SK-N-SH (cell line): Measurements from ENCODE around the gene OBSL1. TPM values are rescaled to one million over a fixed set of nuclear protein-coding genes. Genes with fewer than 3 reads are reported as not detected.

ENCODE experiments used
- CTCF ChIA-PET: fragments of 300-600, 350-600 bp; formaldehyde crosslinking; extraction: SDS; loops from one replicate; lab custom pipeline; 2021; lab: Yijun Ruan, JAX
- POLR2A ChIA-PET: fragments of 350-600 bp; sonication (Branson Sonifier 250); formaldehyde crosslinking; extraction: SDS; loops from one replicate; lab custom pipeline; 2020; ENCODE audit warnings: antibody characterized with exemption, inconsistent platforms; lab: Yijun Ruan, JAX
- DNase-seq: peaks from one replicate; pipeline ENCODE4 v3.0.0; 2012
- H2AFZ ChIP-seq: fragments of 200-600 bp; sonication (generic); 2 replicates; pipeline ENCODE4 v1.8.1; 2016; ENCODE audit warnings: antibody characterized with exemption, mild to moderate bottlenecking, low read depth
- H3F3A ChIP-seq: fragments of 200-600 bp; sonication (generic); replicated peaks from 2 replicates; pipeline ENCODE3; 2016; ENCODE audit warnings: antibody characterized with exemption, mild to moderate bottlenecking; ENCODE audit not compliant: insufficient read depth
- H3K27ac ChIP-seq, 2 experiments: fragments of 200-500 bp in 1 of 2; fragments of 200-600 bp in 1 of 2; sonication (Bioruptor generic) in 1 of 2; sonication (generic), shearing (Covaris generic) in 1 of 2; 2 replicates each; pipeline versions ENCODE4 v1.5.1 to v1.6.1; 2014 to 2016; ENCODE audit warnings: low read depth in 2 of 2, inconsistent platforms in 1 of 2, low read length in 1 of 2, mild to moderate bottlenecking in 1 of 2, mixed read lengths in 1 of 2
- H3K27me3 ChIP-seq: fragments of 200-600 bp; sonication (generic), shearing (Covaris generic); 2 replicates; pipeline ENCODE4 v1.6.1; 2016; ENCODE audit warnings: mixed run types; ENCODE audit not compliant: insufficient read depth
- H3K36me3 ChIP-seq, 2 experiments: fragments of 200-500 bp in 1 of 2; fragments of 200-600 bp in 1 of 2; sonication (Bioruptor generic) in 1 of 2; sonication (generic) in 1 of 2; replicated peaks in 1 of 2; 2 replicates each; pipeline versions ENCODE3 to v1.5.1; 2014 to 2016; ENCODE audit warnings: low read length in 1 of 2, mild to moderate bottlenecking in 1 of 2; ENCODE audit not compliant: insufficient read depth in 2 of 2, control insufficient read depth in 1 of 2
- H3K4me1 ChIP-seq, 2 experiments: fragments of 200-500 bp in 1 of 2; fragments of 200-600 bp in 1 of 2; sonication (Bioruptor generic) in 1 of 2; sonication (generic), shearing (Covaris generic) in 1 of 2; 2 replicates each; pipeline versions ENCODE4 v1.5.1 to v1.6.1; 2014 to 2016; ENCODE audit warnings: low read depth in 1 of 2, low read length in 1 of 2, mixed run types in 1 of 2; ENCODE audit not compliant: insufficient read depth in 2 of 2, control insufficient read depth in 1 of 2
- H3K4me2 ChIP-seq: fragments of 200-600 bp; sonication (generic), shearing (Covaris generic); 2 replicates; pipeline ENCODE4 v1.6.1; 2017; ENCODE audit warnings: mixed run types
- H3K4me3 ChIP-seq, 2 experiments: fragments of 200-500 bp in 1 of 2; fragments of 200-600 bp in 1 of 2; sonication (Bioruptor generic) in 1 of 2; sonication (generic), shearing (Covaris generic) in 1 of 2; 2 replicates each; pipeline versions ENCODE4 v1.5.1 to v1.8.1; 2014 to 2016; ENCODE audit warnings: low read depth in 2 of 2, inconsistent platforms in 1 of 2, low read length in 1 of 2, mild to moderate bottlenecking in 1 of 2, mixed read lengths in 1 of 2, moderate library complexity in 1 of 2
- H3K79me2 ChIP-seq: fragments of 200-600 bp; sonication (generic); 2 replicates; pipeline ENCODE4 v1.8.1; 2017; ENCODE audit warnings: mild to moderate bottlenecking; ENCODE audit not compliant: insufficient read depth
- H3K9ac ChIP-seq: fragments of 200-600 bp; sonication (generic); 2 replicates; pipeline ENCODE4 v1.6.1; 2017; ENCODE audit warnings: mixed run types
- H3K9me2 ChIP-seq: fragments of 200-600 bp; sonication (generic); 2 replicates; pipeline ENCODE4 v1.6.1; 2017; ENCODE audit warnings: mixed run types
- H3K9me3 ChIP-seq: fragments of 200-600 bp; sonication (generic); 2 replicates; pipeline ENCODE4 v1.6.1; 2017; ENCODE audit warnings: mixed run types, mild to moderate bottlenecking, moderate library complexity
- H4K20me1 ChIP-seq: fragments of 200-600 bp; sonication (generic); 2 replicates; pipeline ENCODE4 v1.6.1; 2017; ENCODE audit warnings: mild to moderate bottlenecking, mixed run types; ENCODE audit not compliant: insufficient read depth
- CHD2 ChIP-seq: fragments of 150-350 bp; IDR thresholded peaks from 2 replicates; pipeline ENCODE4 v1.6.1; 2018; ENCODE audit warnings: low read length; ENCODE audit not compliant: partially characterized antibody
- ELF1 ChIP-seq: IDR thresholded peaks from 2 replicates; pipeline ENCODE4 v1.4.0; 2012
- EZH2phosphoT487 ChIP-seq: fragments of 200-600 bp; sonication (generic); IDR thresholded peaks from 2 replicates; pipeline ENCODE4 v1.6.1; 2017; ENCODE audit warnings: low read depth, mixed run types, mild to moderate bottlenecking, antibody characterized with exemption, moderate library complexity, borderline replicate concordance
- FOSL2 ChIP-seq: IDR thresholded peaks from 2 replicates; pipeline ENCODE4 v1.4.0; 2012; ENCODE audit warnings: low read depth, mild to moderate bottlenecking, moderate library complexity, borderline replicate concordance
- FOXM1 ChIP-seq: IDR thresholded peaks from 2 replicates; pipeline ENCODE4 v1.4.0; 2012; ENCODE audit warnings: low read depth, mild to moderate bottlenecking
- GABPA ChIP-seq: IDR thresholded peaks from 2 replicates; pipeline ENCODE4 v1.4.0; 2012; ENCODE audit warnings: low read depth, mild to moderate bottlenecking
- GATA2 ChIP-seq: sonication (generic); formaldehyde crosslinking; IDR thresholded peaks from 2 replicates; pipeline ENCODE4 v1.5.0; 2020; ENCODE audit warnings: mild to moderate bottlenecking, missing genetic modification reagents
- JUND ChIP-seq: IDR thresholded peaks from 2 replicates; pipeline ENCODE4 v1.4.0; 2012
- MXI1 ChIP-seq: IDR thresholded peaks from 2 replicates; pipeline ENCODE4 v1.6.1; 2012; ENCODE audit warnings: mild to moderate bottlenecking, low read depth, low read length, improper control_type of control experiment
- NFIC ChIP-seq: IDR thresholded peaks from 2 replicates; pipeline ENCODE4 v1.4.0; 2012; ENCODE audit warnings: borderline replicate concordance
- NRF1 ChIP-seq: IDR thresholded peaks from 2 replicates; pipeline ENCODE4 v1.6.1; 2012; ENCODE audit warnings: low read depth, mild to moderate bottlenecking, low read length
- RCOR1 ChIP-seq: fragments of 150-350 bp; IDR thresholded peaks from 2 replicates; pipeline ENCODE4 v1.6.1; 2017; ENCODE audit warnings: antibody characterized with exemption, low read length
- RXRA ChIP-seq: IDR thresholded peaks from 2 replicates; pipeline ENCODE4 v1.4.0; 2012; ENCODE audit warnings: low read depth, mild to moderate bottlenecking, borderline replicate concordance
- SIN3A ChIP-seq: IDR thresholded peaks from 2 replicates; pipeline ENCODE4 v1.6.1; 2012; ENCODE audit warnings: low read depth, mild to moderate bottlenecking, low read length, moderate library complexity, borderline replicate concordance
- SMC3 ChIP-seq: IDR thresholded peaks from 2 replicates; pipeline ENCODE4 v1.6.1; 2012; ENCODE audit warnings: low read depth, low read length, improper control_type of control experiment
- TAF1 ChIP-seq: IDR thresholded peaks from 2 replicates; pipeline ENCODE4 v1.6.1; 2012; ENCODE audit warnings: low read depth, mild to moderate bottlenecking, low read length, moderate library complexity, borderline replicate concordance
- TCF12 ChIP-seq: IDR thresholded peaks from 2 replicates; pipeline ENCODE4 v1.4.0; 2012
- WGBS: methylation state at CpG from one replicate; pipeline ENCODE4 v1.1.6; 2017; ENCODE audit warnings: low lambda C conversion rate; 5-methylcytosine and 5-hydroxymethylcytosine counted together
- polyA plus RNA-seq, 3 experiments: library from polyadenylated mRNA; depleted of rRNA; stranded (reverse); fragments of >200 nt; gene quantifications; 2 replicates each; pipeline ENCODE4 v1.2.3, GENCODE V29; 2012
- TF ChIP-seq, protein P1 (sequence below): fragments of 150-350 bp; IDR thresholded peaks from 2 replicates; pipeline ENCODE4 v1.6.1; 2017; ENCODE audit warnings: antibody characterized with exemption, low read length, low read depth, borderline replicate concordance
- TF ChIP-seq, protein P2 (sequence below): IDR thresholded peaks from 2 replicates; pipeline ENCODE4; 2012
- TF ChIP-seq, protein P3 (sequence below): IDR thresholded peaks from 2 replicates; pipeline ENCODE4 v1.4.0; 2012; ENCODE audit warnings: low read depth
- TF ChIP-seq, protein P4 (sequence below): fragments of 150-350 bp; IDR thresholded peaks from 2 replicates; pipeline ENCODE4 v1.6.1; 2016; ENCODE audit warnings: mild to moderate bottlenecking, low read depth, low read length
- TF ChIP-seq, protein P5 (sequence below): IDR thresholded peaks from 2 replicates; pipeline ENCODE4 v1.4.0; 2012; ENCODE audit warnings: low read depth, borderline replicate concordance
- TF ChIP-seq, protein P6 (sequence below): IDR thresholded peaks from 2 replicates; pipeline ENCODE4 v1.6.1; 2012; ENCODE audit warnings: mild to moderate bottlenecking, low read depth, low read length, moderate library complexity

Gene OBSL1
- polyA plus RNA-seq, 1 of the 3 experiments (the other 2 are of a cell fraction): 93.0 TPM

DNA sequence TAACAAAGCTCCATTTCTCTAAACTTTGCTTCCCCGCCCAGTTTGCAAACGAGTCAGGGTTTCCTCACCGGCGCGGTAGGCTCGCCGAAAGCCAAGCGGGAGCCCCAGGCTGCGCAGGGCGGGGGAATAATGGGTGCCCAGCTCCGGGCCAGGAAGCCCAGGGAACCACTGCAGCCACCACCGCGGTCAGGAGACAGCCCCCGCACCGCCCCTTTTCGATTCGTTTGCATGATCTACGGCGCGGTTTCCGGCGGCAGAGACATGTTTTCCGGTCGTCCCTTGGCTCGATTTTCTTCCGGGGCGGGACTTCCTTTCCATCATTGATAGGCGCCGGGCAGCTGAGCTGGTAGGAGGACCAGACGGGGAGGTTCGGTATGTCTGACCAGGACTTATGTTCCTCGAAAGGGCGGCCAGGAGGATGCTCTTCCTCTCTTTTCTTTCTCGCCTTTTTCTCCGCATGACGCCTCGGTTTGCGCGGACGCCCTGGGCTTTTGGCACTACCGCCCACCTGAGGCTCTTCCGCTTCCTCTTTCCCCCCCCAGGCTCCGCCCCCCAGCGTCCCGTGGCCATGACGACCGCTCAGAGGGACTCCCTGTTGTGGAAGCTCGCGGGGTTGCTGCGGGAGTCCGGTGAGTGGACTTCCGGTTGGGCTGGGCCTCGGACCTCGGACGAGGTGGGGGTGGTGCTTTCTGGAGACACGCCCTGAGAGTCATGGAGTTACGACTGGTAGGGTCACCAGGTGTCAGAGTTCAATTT is 26.4 kb upstream of the OBSL1 start, which contains the start of gene STK11IP:
Gene STK11IP, plus strand, starts transcription at position 306 of the 756 bp plus-strand sequence. Its CDS starts 263 bp downstream, at position 569.
- Histone ChIP-seq H3K9me3 (no peaks in the 10 kb centered on the region), H3F3A (peaks cover 8% of the 10 kb centered on the region), H3K36me3 (peaks cover 4 to 12% of the 10 kb centered on the region in 2 experiments), H3K4me2 (peak within 1 kb of the TSS; percentile 95), H3K79me2 (peaks cover 16% of the 10 kb centered on the region; the same call in 1 of the 2 replicates), H3K27me3 (no peaks in the 10 kb centered on the region), H3K4me1 (peaks cover 0 to 4% of the 10 kb centered on the region in 2 experiments; a peak in 2 of 4 replicates), H3K9me2 (no peaks in the 10 kb centered on the region), H3K27ac (peak within 1 kb of the TSS; percentile 80 to 95), H4K20me1 (no peaks in the 10 kb centered on the region), H3K4me3 (peak within 1 kb of the TSS; percentile 71 to 73), H2AFZ (peak within 1 kb of the TSS; percentile 91), H3K9ac (peak within 1 kb of the TSS; percentile 75)
- ChIA-PET CTCF (interaction anchor here (0.6 to 4.9 kb wide), 15 partner anchors 17 to 144 kb away, joined by 3 to 37 read pairs (median 5); partner anchors contain the start of genes CHPF, INHA, OBSL1 and TMEM198), POLR2A (interaction anchor here (0.5 to 3.9 kb wide), 14 partner anchors 20 to 100 kb away, joined by 3 to 56 read pairs (median 3); partner anchors contain the start of genes CHPF, INHA, OBSL1 and SLC4A3)
- under 1% methylated on average over 39 of the region's 57 CpGs for WGBS
- DNase-seq: peak; percentile 98
- TF ChIP-seq ELF1: peak; percentile 96
- TF ChIP-seq SMC3: 0 out of 2 replicates have a peak, but pooled peaks have one; percentile 8
- TF ChIP-seq, protein P1, sequence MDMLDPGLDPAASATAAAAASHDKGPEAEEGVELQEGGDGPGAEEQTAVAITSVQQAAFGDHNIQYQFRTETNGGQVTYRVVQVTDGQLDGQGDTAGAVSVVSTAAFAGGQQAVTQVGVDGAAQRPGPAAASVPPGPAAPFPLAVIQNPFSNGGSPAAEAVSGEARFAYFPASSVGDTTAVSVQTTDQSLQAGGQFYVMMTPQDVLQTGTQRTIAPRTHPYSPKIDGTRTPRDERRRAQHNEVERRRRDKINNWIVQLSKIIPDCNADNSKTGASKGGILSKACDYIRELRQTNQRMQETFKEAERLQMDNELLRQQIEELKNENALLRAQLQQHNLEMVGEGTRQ: no peak
- TF ChIP-seq RXRA: no peak
- TF ChIP-seq NRF1: peak; percentile 58
- TF ChIP-seq, protein P2, sequence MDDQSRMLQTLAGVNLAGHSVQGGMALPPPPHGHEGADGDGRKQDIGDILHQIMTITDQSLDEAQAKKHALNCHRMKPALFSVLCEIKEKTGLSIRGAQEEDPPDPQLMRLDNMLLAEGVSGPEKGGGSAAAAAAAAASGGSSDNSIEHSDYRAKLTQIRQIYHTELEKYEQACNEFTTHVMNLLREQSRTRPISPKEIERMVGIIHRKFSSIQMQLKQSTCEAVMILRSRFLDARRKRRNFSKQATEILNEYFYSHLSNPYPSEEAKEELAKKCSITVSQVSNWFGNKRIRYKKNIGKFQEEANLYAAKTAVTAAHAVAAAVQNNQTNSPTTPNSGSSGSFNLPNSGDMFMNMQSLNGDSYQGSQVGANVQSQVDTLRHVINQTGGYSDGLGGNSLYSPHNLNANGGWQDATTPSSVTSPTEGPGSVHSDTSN: peak; percentile 51; the same call in 1 of the 2 replicates
- TF ChIP-seq, protein P3, sequence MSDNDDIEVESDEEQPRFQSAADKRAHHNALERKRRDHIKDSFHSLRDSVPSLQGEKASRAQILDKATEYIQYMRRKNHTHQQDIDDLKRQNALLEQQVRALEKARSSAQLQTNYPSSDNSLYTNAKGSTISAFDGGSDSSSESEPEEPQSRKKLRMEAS: peak; percentile 69
- TF ChIP-seq FOSL2: no peak; the same call in 1 of the 2 replicates
- peak; percentile 76; the same call in 1 of the 2 replicates for TF ChIP-seq SIN3A
- no peak for TF ChIP-seq EZH2phosphoT487
- no peak; the same call in 1 of the 2 replicates for TF ChIP-seq JUND
- TF ChIP-seq, protein P4, sequence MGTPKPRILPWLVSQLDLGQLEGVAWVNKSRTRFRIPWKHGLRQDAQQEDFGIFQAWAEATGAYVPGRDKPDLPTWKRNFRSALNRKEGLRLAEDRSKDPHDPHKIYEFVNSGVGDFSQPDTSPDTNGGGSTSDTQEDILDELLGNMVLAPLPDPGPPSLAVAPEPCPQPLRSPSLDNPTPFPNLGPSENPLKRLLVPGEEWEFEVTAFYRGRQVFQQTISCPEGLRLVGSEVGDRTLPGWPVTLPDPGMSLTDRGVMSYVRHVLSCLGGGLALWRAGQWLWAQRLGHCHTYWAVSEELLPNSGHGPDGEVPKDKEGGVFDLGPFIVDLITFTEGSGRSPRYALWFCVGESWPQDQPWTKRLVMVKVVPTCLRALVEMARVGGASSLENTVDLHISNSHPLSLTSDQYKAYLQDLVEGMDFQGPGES: no peak
- peak; percentile 89 for TF ChIP-seq MXI1
- TF ChIP-seq GATA2 (CRISPR knock-in tag): no peak
- TF ChIP-seq, protein P5, sequence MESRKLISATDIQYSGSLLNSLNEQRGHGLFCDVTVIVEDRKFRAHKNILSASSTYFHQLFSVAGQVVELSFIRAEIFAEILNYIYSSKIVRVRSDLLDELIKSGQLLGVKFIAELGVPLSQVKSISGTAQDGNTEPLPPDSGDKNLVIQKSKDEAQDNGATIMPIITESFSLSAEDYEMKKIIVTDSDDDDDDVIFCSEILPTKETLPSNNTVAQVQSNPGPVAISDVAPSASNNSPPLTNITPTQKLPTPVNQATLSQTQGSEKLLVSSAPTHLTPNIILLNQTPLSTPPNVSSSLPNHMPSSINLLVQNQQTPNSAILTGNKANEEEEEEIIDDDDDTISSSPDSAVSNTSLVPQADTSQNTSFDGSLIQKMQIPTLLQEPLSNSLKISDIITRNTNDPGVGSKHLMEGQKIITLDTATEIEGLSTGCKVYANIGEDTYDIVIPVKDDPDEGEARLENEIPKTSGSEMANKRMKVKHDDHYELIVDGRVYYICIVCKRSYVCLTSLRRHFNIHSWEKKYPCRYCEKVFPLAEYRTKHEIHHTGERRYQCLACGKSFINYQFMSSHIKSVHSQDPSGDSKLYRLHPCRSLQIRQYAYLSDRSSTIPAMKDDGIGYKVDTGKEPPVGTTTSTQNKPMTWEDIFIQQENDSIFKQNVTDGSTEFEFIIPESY: peak; percentile 89
- TF ChIP-seq NFIC: peak; percentile 79
- peak; percentile 96 for TF ChIP-seq CHD2
- no peak; the same call in 1 of the 2 replicates for TF ChIP-seq TCF12
- TF ChIP-seq, protein P6, sequence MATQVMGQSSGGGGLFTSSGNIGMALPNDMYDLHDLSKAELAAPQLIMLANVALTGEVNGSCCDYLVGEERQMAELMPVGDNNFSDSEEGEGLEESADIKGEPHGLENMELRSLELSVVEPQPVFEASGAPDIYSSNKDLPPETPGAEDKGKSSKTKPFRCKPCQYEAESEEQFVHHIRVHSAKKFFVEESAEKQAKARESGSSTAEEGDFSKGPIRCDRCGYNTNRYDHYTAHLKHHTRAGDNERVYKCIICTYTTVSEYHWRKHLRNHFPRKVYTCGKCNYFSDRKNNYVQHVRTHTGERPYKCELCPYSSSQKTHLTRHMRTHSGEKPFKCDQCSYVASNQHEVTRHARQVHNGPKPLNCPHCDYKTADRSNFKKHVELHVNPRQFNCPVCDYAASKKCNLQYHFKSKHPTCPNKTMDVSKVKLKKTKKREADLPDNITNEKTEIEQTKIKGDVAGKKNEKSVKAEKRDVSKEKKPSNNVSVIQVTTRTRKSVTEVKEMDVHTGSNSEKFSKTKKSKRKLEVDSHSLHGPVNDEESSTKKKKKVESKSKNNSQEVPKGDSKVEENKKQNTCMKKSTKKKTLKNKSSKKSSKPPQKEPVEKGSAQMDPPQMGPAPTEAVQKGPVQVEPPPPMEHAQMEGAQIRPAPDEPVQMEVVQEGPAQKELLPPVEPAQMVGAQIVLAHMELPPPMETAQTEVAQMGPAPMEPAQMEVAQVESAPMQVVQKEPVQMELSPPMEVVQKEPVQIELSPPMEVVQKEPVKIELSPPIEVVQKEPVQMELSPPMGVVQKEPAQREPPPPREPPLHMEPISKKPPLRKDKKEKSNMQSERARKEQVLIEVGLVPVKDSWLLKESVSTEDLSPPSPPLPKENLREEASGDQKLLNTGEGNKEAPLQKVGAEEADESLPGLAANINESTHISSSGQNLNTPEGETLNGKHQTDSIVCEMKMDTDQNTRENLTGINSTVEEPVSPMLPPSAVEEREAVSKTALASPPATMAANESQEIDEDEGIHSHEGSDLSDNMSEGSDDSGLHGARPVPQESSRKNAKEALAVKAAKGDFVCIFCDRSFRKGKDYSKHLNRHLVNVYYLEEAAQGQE: peak; percentile 59; the same call in 1 of the 2 replicates
- TF ChIP-seq GABPA: peak; percentile 92
- no peak for TF ChIP-seq RCOR1
- peak; percentile 94 for TF ChIP-seq TAF1
- TF ChIP-seq FOXM1: no peak
